Spinal cord (tissue), 10 donors: ENCODE results near the gene ARHGAP30. TPM values are rescaled to one million over a fixed set of nuclear protein-coding genes. Genes with fewer than 3 reads are reported as not detected.
"Not testable (repeated sequence)": the region's sequence is repeated elsewhere in the genome, so short reads cannot be mapped to it uniquely, and the experiment has no call there.

Source experiments
- DNase-seq, 6 donors: peaks; one replicate each; pipeline versions ENCODE4 v3.0.0 to v3.0.0-alpha.2; 2013 to 2015; ENCODE audit warnings: low spot score in 6 of 6, low read depth in 4 of 6
- H3K27ac ChIP-seq: one replicate; pipeline ENCODE4 v1.5.1; 2013; ENCODE audit warnings: low read depth, low read length, control low read depth
- H3K27me3 ChIP-seq: one replicate; pipeline ENCODE4 v1.6.1; 2013; ENCODE audit warnings: low read length; ENCODE audit not compliant: control insufficient read depth, insufficient read depth
- H3K36me3 ChIP-seq: one replicate; pipeline ENCODE4 v1.6.1; 2013; ENCODE audit warnings: low read length; ENCODE audit not compliant: control insufficient read depth, insufficient read depth
- H3K4me1 ChIP-seq: one replicate; pipeline ENCODE4 v1.6.1; 2013; ENCODE audit warnings: low read length; ENCODE audit not compliant: control insufficient read depth, insufficient read depth
- H3K4me3 ChIP-seq: one replicate; pipeline ENCODE4 v1.5.1; 2013; ENCODE audit warnings: low read depth, low read length, control low read depth
- H3K9me3 ChIP-seq: one replicate; pipeline ENCODE4 v1.6.1; 2013; ENCODE audit warnings: low read length; ENCODE audit not compliant: control insufficient read depth, insufficient read depth
- WGBS: methylation state at CpG from one replicate; pipeline ENCODE4 v1.1.5; 2013; ENCODE audit warnings: missing lambda C conversion rate; ENCODE audit not compliant: insufficient coverage; 5-methylcytosine and 5-hydroxymethylcytosine counted together
- polyA plus RNA-seq, 2 donors: library from polyadenylated mRNA; unstranded; fragments of 120-200 nt; gene quantifications; one replicate each; pipeline ENCODE4 v1.2.1, GENCODE V29; 2013; ENCODE audit not compliant: insufficient read length in 2 of 2
- total RNA-seq, 2 donors: library from RNA; depleted of rRNA in 1 of 2; stranded (reverse); fragments of 120-200 nt in 1 of 2; fragments of >200 nt in 1 of 2; gene quantifications; one replicate each; pipeline versions ENCODE4 v1.2.3 to v1.2.4, GENCODE V29; 2013 to 2014
- donor health status: healthy.

ARHGAP30 gene
- total and polyA plus RNA-seq, 4 donors, result 2.1 to 4.2 (median 2.8) TPM

DNA sequence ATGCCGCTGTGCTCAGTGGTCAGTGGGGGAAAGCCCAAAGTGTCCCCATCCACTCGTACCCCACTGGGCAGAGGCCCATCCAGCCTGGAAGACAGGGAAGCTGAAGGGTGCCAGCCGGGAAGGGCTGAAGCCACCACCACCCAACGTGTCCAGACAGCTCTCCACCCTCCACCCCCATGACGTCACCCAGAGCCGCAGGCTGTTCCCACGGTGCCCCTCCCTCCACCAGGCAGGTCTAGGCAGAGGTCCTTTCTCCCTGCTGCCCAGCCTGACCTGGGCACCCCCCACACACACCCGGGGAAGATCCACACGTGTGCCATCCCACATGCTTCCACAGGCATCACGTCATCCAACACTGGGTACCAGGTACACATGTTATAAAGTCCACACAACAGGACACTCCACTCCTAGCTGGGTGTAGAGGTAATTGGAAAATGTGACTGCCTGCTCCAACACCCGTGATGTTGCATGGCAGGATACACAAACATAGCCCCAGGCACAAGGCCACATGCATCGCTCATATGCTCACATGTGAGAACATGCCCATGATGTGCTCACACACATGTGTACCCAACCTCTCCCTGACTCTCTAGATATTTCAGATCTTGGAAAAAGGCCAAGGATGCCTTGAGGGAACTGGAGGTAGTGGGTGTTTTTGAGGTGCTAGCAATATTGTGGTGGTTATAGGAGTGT lies 5.1 kb upstream of the ARHGAP30 start:
- H3K27me3 ChIP-seq, result no peaks in the 10 kb centered on the region
- H3K4me1 ChIP-seq, result no peaks in the 10 kb centered on the region
- no peak overlapping the region for H3K4me3 ChIP-seq
- H3K27ac ChIP-seq, result no peak overlapping the region
- no peaks in the 10 kb centered on the region for H3K36me3 ChIP-seq
- no peak for DNase-seq
- H3K9me3 ChIP-seq, result no peaks in the 10 kb centered on the region
- WGBS, result 87% methylated on average over 9 of the region's 12 CpGs

DNA sequence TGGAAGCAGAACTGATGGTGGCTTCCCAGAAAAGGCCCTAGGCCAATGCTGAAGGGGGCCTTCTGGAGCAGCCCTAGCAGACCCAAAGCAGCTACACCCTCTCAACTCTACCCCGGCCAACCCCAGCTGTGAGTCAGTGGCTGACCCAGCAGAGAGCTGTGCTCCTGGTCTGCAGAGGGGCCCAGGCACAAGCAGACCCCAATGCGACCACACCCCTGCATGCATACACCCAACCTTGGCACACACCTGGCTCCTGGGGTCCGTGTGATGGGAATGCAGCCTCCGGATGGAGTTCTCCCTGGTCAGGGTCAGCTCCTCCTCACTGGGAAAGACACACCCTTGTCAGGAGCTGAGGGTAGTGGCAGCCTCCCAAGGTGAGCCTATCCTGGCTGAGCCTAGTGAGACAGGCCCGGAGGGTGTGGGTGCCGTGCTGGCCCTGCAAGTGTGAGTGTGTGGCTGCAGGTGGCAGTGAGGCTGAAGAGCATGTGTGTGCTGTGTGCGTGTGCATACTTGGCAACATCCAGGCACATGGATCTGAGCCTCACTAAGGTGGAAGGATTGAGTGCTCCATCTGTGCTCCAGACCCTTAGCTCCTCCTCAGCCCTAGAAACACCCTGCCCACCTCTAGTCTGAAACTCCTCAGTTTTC lies 3.9 kb upstream of the ARHGAP30 start:
- H3K36me3 ChIP-seq, result no peaks in the 10 kb centered on the region
- H3K9me3 ChIP-seq, result no peaks in the 10 kb centered on the region
- H3K4me3 ChIP-seq, result no peak overlapping the region
- no peak for DNase-seq
- no peak overlapping the region for H3K27ac ChIP-seq
- H3K27me3 ChIP-seq, result no peaks in the 10 kb centered on the region
- no peaks in the 10 kb centered on the region for H3K4me1 ChIP-seq
- 90% methylated on average over 5 of the region's 7 CpGs for WGBS

DNA sequence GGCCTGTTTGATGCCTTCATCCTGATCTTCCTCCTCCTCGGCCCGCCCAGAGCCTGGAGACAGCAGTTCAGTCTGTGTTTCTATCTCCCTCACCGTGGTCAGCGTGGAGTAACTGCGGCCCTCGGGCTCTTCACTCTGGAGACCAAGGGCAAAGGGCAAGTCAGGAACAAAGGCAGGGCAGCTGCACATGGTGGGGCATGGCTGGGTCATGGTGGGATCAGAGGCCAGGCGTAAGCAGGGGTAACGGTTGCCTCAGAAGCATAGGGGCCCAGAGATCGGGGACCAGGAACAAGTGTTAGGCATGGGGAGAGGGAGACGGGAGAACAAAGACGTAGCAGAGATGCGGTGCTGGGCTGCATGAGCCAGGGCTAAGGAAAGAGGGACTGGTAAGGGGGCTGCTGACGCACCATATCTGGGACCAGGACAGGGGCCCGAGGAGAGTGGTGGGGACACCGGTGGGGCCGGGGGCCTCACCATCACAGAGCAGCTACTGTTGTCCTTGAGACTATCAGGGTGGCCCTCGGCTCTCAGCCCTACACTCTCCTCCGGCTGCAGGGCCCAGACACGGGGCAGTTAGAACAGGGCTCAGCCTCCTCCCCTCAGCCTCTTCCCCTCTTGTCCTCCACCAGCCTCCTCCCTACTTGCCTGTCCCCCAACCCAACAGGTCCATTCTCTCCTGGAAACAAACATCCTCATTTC lies 3.2 kb upstream of the ARHGAP30 start:
- DNase-seq, result no peak
- Histone ChIP-seq H3K4me3 (no peak overlapping the region), H3K36me3 (no peaks in the 10 kb centered on the region), H3K27me3 (no peaks in the 10 kb centered on the region), H3K9me3 (no peaks in the 10 kb centered on the region), H3K4me1 (no peaks in the 10 kb centered on the region), H3K27ac (no peak overlapping the region)
- WGBS, result 62% methylated on average over 19 of the region's 19 CpGs

DNA sequence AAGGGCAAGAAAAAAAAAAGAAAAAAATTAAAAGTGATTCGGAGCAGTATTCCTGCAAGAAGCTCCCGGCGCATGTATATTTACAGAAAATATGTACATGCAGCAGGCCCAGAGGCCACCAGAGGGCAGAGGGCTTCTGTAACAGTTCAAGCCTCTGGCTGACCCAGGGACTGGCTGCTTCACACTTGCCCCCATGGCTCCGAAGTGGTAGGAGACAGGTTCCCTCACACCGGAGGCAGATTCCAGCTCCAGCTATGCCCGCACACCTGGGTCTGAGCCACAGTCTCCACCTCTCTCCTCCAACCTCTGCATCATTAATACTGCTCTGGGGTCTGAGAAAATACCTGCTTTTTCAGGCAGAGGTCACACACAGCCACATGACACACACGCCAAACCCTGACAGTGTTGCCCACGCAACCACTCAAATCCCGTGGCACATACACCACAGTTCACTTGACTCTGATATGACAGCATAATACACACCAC lies 2.2 kb upstream of the ARHGAP30 start:
- no peak overlapping the region for H3K4me3 ChIP-seq
- H3K27me3 ChIP-seq, result no peaks in the 10 kb centered on the region
- no peaks in the 10 kb centered on the region for H3K36me3 ChIP-seq
- no peaks in the 10 kb centered on the region for H3K9me3 ChIP-seq
- DNase-seq, result peak in 1 of 6 donors; percentile 11
- WGBS, result 78% methylated on average over 9 of the region's 9 CpGs
- no peaks in the 10 kb centered on the region for H3K4me1 ChIP-seq
- no peak overlapping the region for H3K27ac ChIP-seq

DNA sequence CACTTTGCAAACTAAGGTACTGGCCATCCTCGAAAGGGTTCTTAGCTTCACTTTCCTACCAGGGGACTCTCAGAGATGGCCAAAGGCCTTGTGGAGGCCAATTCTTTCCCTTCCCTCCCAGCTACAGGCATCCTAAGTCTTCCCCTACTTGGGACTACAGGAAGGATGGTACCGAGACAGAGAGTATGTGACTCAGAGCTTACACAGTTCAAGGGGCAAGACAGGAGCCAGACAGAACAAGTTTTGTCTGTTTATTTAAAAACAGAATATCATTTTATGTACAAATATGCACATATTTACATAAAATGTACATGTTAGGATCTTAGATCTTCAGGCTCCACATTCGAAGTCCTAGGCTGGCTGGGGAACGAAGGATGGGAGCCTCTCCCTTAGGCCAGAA lies 1.1 kb upstream of the ARHGAP30 start:
- 80% methylated on average over 3 of the region's 4 CpGs for WGBS

DNA sequence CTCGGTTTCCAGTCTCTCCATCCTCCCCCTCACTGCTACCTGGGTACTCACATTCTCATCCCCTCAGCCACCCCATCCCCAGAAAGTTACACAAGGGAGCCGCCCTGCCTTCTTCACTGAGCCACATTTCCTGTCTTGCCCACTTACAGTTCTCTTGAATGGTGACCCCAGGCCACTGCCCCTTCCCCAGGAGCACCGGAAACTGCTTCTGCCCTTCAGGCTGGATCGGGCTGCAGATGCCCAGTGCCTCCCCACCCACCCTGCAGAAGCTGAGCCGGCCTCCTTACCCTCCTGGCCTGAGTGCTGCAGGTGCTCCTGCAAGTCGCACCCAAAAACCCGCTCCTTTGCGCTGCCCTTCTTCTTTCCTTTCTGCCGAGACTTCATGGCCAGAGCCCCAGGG lies 450 bp downstream of the ARHGAP30 start:
- no peak for DNase-seq
- Histone ChIP-seq H3K9me3 (no peaks in the 10 kb centered on the region), H3K36me3 (no peaks in the 10 kb centered on the region), H3K27ac (no peak overlapping the region), H3K4me3 (peak overlapping the region; percentile 0), H3K4me1 (no peaks in the 10 kb centered on the region), H3K27me3 (no peaks in the 10 kb centered on the region)
- WGBS, result 76% methylated on average over 8 of the region's 9 CpGs

More for the DNA sequence above, 1.1 kb upstream of the ARHGAP30 start:
- no peak overlapping the region for H3K27ac ChIP-seq
- no peak overlapping the region for H3K4me3 ChIP-seq
- no peaks in the 10 kb centered on the region for H3K4me1 ChIP-seq
- H3K36me3 ChIP-seq, result no peaks in the 10 kb centered on the region
- H3K27me3 ChIP-seq, result no peaks in the 10 kb centered on the region
- no peaks in the 10 kb centered on the region for H3K9me3 ChIP-seq
- DNase-seq, result no peak

DNA sequence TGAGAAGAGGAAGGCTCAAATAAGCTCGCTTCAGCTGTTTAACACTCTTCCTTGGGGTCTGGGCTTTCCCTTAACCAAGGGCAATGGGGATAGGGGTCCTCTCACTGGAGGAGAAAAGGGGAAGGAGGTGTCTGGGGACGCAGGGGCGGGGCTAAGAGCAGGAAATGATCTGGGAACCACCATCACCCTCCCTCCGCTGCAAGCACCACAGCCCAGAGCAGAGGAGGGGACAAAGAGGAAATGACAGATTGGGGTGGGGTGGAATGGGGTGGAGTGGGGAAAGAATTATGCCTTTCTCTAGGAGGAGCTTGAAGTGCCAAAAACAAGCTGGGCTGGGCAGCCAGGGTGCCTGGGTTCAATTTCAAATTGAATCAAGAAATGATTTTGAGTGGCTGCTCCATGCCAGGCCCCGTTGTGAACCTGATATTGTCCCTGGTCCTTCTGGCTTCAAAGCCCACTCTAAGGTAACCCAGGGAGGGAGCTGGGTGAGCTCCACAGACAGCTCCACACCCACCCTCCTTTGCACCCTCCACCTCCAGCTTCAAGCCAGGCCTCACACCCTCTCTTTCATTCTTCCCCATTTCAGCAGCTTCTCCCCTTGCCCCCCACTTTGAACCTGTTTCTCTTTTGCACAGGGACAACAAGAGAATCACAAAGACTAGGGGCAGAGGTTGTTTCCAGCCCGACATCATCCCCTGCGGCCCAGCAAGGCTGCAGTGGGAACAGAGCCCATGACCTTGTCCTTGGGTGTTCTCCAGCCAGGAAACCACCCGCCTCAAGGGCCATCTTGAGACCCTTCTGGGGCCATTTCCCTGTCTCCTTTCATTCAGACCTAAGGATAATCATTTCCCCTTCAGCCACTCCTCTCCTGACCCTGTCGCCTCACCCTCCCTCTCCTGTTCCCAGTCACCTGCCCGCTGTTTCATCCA lies 1.1 kb downstream of the ARHGAP30 start:
- no peaks in the 10 kb centered on the region for H3K27me3 ChIP-seq
- WGBS, result 86% methylated on average over 6 of the region's 10 CpGs
- DNase-seq, result no peak
- no peak overlapping the region for H3K27ac ChIP-seq
- H3K36me3 ChIP-seq, result no peaks in the 10 kb centered on the region
- H3K4me1 ChIP-seq, result no peaks in the 10 kb centered on the region
- peak overlapping the region; percentile 0 for H3K4me3 ChIP-seq
- H3K9me3 ChIP-seq, result no peaks in the 10 kb centered on the region

DNA sequence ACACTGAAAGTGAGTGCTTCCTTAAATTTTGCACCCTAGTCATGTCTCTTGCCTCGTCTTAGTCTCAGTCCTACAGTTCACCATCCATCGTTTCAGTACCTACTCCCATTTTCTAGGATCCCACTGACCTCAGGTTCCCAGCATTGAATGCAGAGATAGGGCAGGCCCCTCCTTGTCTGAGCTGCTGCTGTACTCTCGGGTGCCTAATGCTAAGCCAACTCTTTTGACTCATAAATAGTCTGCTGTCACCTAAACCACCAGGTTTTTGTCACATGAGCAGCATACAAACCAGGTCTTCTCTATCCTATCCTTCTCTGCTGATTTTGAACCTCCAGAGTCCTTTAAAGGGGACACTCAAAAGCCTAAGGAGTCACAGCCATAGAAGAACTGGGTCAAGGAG lies 3.0 kb downstream of the ARHGAP30 start:
- Histone ChIP-seq H3K4me3 (no peak overlapping the region), H3K27ac (no peak overlapping the region), H3K27me3 (no peaks in the 10 kb centered on the region), H3K9me3 (no peaks in the 10 kb centered on the region), H3K36me3 (no peaks in the 10 kb centered on the region), H3K4me1 (no peaks in the 10 kb centered on the region)
- 78% methylated on average over 3 of the region's 3 CpGs for WGBS
- DNase-seq, result no peak

DNA sequence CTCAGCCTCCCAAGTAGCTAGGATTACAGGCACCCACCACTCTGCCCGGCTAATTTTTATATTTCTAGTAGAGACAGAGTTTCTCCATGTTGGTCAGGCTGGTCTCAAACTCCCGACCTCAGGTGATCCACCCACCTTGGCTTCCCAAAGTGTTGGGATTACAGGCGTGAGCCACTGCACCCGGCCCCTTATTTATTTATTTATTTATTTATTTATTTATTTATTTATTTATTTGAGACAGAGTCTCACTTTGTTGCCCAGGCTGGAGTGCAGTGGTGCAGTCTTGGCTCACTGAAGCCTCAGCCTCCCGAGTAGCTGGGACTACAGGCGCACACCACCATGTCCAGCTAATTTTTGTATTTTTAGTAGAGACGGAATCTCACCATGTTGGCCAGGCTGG lies 4.0 kb downstream of the ARHGAP30 start:
- 92% methylated on average over 3 of the region's 7 CpGs for WGBS

More for the DNA sequence above, 4.0 kb downstream of the ARHGAP30 start:
- H3K4me3 ChIP-seq, DNase-seq, H3K9me3 ChIP-seq, H3K27ac ChIP-seq, H3K27me3 ChIP-seq, H3K4me1 ChIP-seq, H3K36me3 ChIP-seq: not testable (repeated sequence)
